H9 (cell line): Measurements from ENCODE around the gene C1S. TPM values are rescaled to one million over a fixed set of nuclear protein-coding genes. Genes with fewer than 3 reads are reported as not detected.

ENCODE experiments used
- DNase-seq: peaks from one replicate; pipeline ENCODE4 v3.0.0-alpha.2; 2017
- H2AFZ ChIP-seq: one replicate; pipeline ENCODE4 v1.6.1; 2013; ENCODE audit warnings: mild to moderate bottlenecking, low read length, control low read depth, moderate library complexity
- H2AK5ac ChIP-seq: 2 replicates; pipeline ENCODE4 v1.6.1; 2013; ENCODE audit warnings: low read length, control low read depth, mixed read lengths; ENCODE audit not compliant: insufficient read length
- H2BK120ac ChIP-seq: one replicate; pipeline ENCODE4 v1.6.1; 2013; ENCODE audit warnings: low read depth, mild to moderate bottlenecking, low read length, control low read depth, inconsistent platforms; ENCODE audit not compliant: poor library complexity, severe bottlenecking
- H2BK12ac ChIP-seq: 2 replicates; pipeline ENCODE4 v1.6.1; 2013; ENCODE audit warnings: low read length, control low read depth, mixed read lengths, low read depth; ENCODE audit not compliant: insufficient read length
- H2BK15ac ChIP-seq: 2 replicates; pipeline ENCODE4 v1.6.1; 2013; ENCODE audit warnings: low read depth, low read length, control low read depth
- H2BK20ac ChIP-seq: one replicate; pipeline ENCODE4 v1.6.1; 2013; ENCODE audit warnings: low read depth, mild to moderate bottlenecking, low read length, control low read depth, inconsistent platforms; ENCODE audit not compliant: poor library complexity, severe bottlenecking
- H2BK5ac ChIP-seq: 2 replicates; pipeline ENCODE4 v1.6.1; 2013; ENCODE audit warnings: low read length, control low read depth, mixed read lengths; ENCODE audit not compliant: insufficient read length
- H3K14ac ChIP-seq: 2 replicates; pipeline ENCODE4 v1.6.1; 2013; ENCODE audit warnings: low read length, control low read depth; ENCODE audit not compliant: insufficient read depth
- H3K18ac ChIP-seq: 2 replicates; pipeline ENCODE4 v1.6.1; 2013; ENCODE audit warnings: low read depth, mild to moderate bottlenecking, mixed read lengths, low read length, control low read depth; ENCODE audit not compliant: insufficient read length
- H3K23ac ChIP-seq: 2 replicates; pipeline ENCODE4 v1.6.1; 2013; ENCODE audit warnings: low read length, control low read depth, mixed read lengths, low read depth; ENCODE audit not compliant: insufficient read length
- H3K23me2 ChIP-seq: 2 replicates; pipeline ENCODE4 v1.6.1; 2013; ENCODE audit warnings: low read depth, mild to moderate bottlenecking, mixed read lengths, low read length, control low read depth; ENCODE audit not compliant: insufficient read length, poor library complexity, severe bottlenecking
- H3K27ac ChIP-seq: 2 replicates; pipeline ENCODE4 v1.5.1; 2013; ENCODE audit warnings: low read length, control low read depth, mixed read lengths, low read depth; ENCODE audit not compliant: insufficient read length
- H3K27me3 ChIP-seq: 2 replicates; pipeline ENCODE4 v1.6.1; 2013; ENCODE audit warnings: low read length, control low read depth, inconsistent platforms; ENCODE audit not compliant: insufficient read depth
- H3K4ac ChIP-seq: 2 replicates; pipeline ENCODE4 v1.6.1; 2013; ENCODE audit warnings: low read depth, mild to moderate bottlenecking, control low read depth, inconsistent platforms, low read length, moderate library complexity
- H3K4me1 ChIP-seq: 2 replicates; pipeline ENCODE4 v1.6.1; 2013; ENCODE audit warnings: low read length, control low read depth, inconsistent platforms; ENCODE audit not compliant: insufficient read depth
- H3K4me2 ChIP-seq: 2 replicates; pipeline ENCODE4 v1.6.1; 2013; ENCODE audit warnings: low read length, control low read depth, mixed read lengths; ENCODE audit not compliant: insufficient read length, insufficient read depth
- H3K56ac ChIP-seq: 2 replicates; pipeline ENCODE4 v1.6.1; 2013; ENCODE audit warnings: low read depth, mild to moderate bottlenecking, mixed read lengths, low read length, control low read depth; ENCODE audit not compliant: insufficient read length
- H3K79me1 ChIP-seq: 2 replicates; pipeline ENCODE4 v1.6.1; 2013; ENCODE audit warnings: low read depth, mild to moderate bottlenecking, moderate library complexity, low read length, control low read depth, inconsistent platforms; ENCODE audit not compliant: insufficient read depth, poor library complexity, severe bottlenecking
- H3K79me2 ChIP-seq: 2 replicates; pipeline ENCODE4 v1.6.1; 2013; ENCODE audit warnings: low read length, control low read depth, inconsistent platforms; ENCODE audit not compliant: insufficient read depth
- H3K9ac ChIP-seq: 2 replicates; pipeline ENCODE4 v1.6.1; 2013; ENCODE audit warnings: low read length, control low read depth, mixed read lengths; ENCODE audit not compliant: insufficient read length; ENCODE audit errors: extremely low read depth
- H3K9me3 ChIP-seq: one replicate; pipeline ENCODE4 v1.6.1; 2013; ENCODE audit warnings: low read depth, low read length, inconsistent platforms; ENCODE audit not compliant: control insufficient read depth
- H3T11ph ChIP-seq: one replicate; pipeline ENCODE4 v1.6.1; 2013; ENCODE audit warnings: mild to moderate bottlenecking, low read length, control low read depth, inconsistent platforms
- H4K20me1 ChIP-seq: one replicate; pipeline ENCODE4 v1.6.1; 2013; ENCODE audit not compliant: control insufficient read depth, insufficient read length, insufficient read depth
- H4K5ac ChIP-seq: 2 replicates; pipeline ENCODE4 v1.6.1; 2013; ENCODE audit warnings: low read depth, mild to moderate bottlenecking, mixed read lengths, low read length, control low read depth; ENCODE audit not compliant: insufficient read length
- H4K8ac ChIP-seq: replicated peaks from 2 replicates; pipeline ENCODE4 v1.6.1; 2013; ENCODE audit warnings: low read length, control low read depth, mixed read lengths, low read depth; ENCODE audit not compliant: insufficient read length
- H4K91ac ChIP-seq: 2 replicates; pipeline ENCODE4 v1.6.1; 2013; ENCODE audit warnings: low read depth, mild to moderate bottlenecking, moderate library complexity, mixed read lengths, low read length, control low read depth; ENCODE audit not compliant: insufficient read length
- H3K27ac Mint-ChIP-seq, 3 experiments: 2 replicates in 2 of 3; 3 replicates in 1 of 3; pipeline ENCODE4 v1.8.0; 2020 to 2021; ENCODE audit warnings: mixed read lengths in 3 of 3, mild to moderate bottlenecking in 1 of 3, moderate library complexity in 1 of 3
- H3K27me3 Mint-ChIP-seq: 2 replicates; pipeline ENCODE4 v1.8.0; 2021; ENCODE audit warnings: low read depth, mild to moderate bottlenecking, moderate library complexity, mixed read lengths
- H3K36me3 Mint-ChIP-seq, 3 experiments: 2 replicates in 2 of 3; 3 replicates in 1 of 3; pipeline ENCODE4 v1.8.0; 2020 to 2021; ENCODE audit warnings: low read depth in 3 of 3, mixed read lengths in 3 of 3; ENCODE audit not compliant: insufficient read depth in 1 of 3
- H3K4me1 Mint-ChIP-seq, 2 experiments: 2 replicates each; pipeline ENCODE4 v1.8.0; 2020; ENCODE audit warnings: mixed read lengths in 2 of 2
- H3K4me3 Mint-ChIP-seq, 2 experiments: 2 replicates in 1 of 2; 3 replicates in 1 of 2; pipeline ENCODE4 v1.8.0; 2020 to 2021; ENCODE audit warnings: mild to moderate bottlenecking in 2 of 2, mixed read lengths in 2 of 2, moderate library complexity in 1 of 2
- H3K9me3 Mint-ChIP-seq, 2 experiments: 2 replicates in 1 of 2; 3 replicates in 1 of 2; pipeline ENCODE4 v1.8.0; 2020; ENCODE audit warnings: mild to moderate bottlenecking in 2 of 2, mixed read lengths in 2 of 2, moderate library complexity in 1 of 2
- CTCF ChIP-seq: fragments of 200-600 bp; sonication (generic); conservative IDR thresholded peaks from 3 replicates; pipeline ENCODE4 v1.8.0; 2021; ENCODE audit warnings: antibody characterized with exemption, mild to moderate bottlenecking
- WGBS: extraction: QIAGEN DNeasy Blood & Tissue Kit; methylation state at CpG from one replicate; pipeline ENCODE4 v1.1.7; 2013; ENCODE audit warnings: missing lambda C conversion rate, low lambda C conversion rate, mixed read lengths; ENCODE audit not compliant: insufficient read length; ENCODE audit errors: extremely low coverage; 5-methylcytosine and 5-hydroxymethylcytosine counted together
- total RNA-seq: library from RNA; stranded (reverse); gene quantifications from 2 replicates; pipeline ENCODE4 v1.2.1, GENCODE V29; 2021

The C1S gene
- total RNA-seq, 1 experiment from 2014 or later = 4.2 TPM

GRCh38 chr12:7075518-7075917, 15.0 kb downstream of the C1S start:
- no peaks in the 10 kb centered on the region for H3K9me3 Mint-ChIP-seq
- peaks cover 9% of the 10 kb centered on the region for H3K27me3 Mint-ChIP-seq
- H3K4me3 Mint-ChIP-seq = no peak overlapping the region
- H2AFZ ChIP-seq = no peak overlapping the region
- no peak overlapping the region for H3K27ac Mint-ChIP-seq
- H2BK15ac ChIP-seq = no peak overlapping the region
- H2BK120ac ChIP-seq = no peak overlapping the region
- no peak overlapping the region for H4K8ac ChIP-seq
- H3K4ac ChIP-seq = no peak overlapping the region
- no peak overlapping the region for H3K4me2 ChIP-seq
- H3K14ac ChIP-seq = no peak overlapping the region
- H2BK12ac ChIP-seq = no peak overlapping the region
- H3K4me1 ChIP-seq = no peaks in the 10 kb centered on the region
- no peak for TF ChIP-seq CTCF
- no peaks in the 10 kb centered on the region for H3K23me2 ChIP-seq
- no peak overlapping the region for H3K23ac ChIP-seq
- no peak overlapping the region for H3K18ac ChIP-seq
- H3K4me1 Mint-ChIP-seq = 0 out of 4 replicates have a peak, but pooled peaks cover 0 to 2% of the 10 kb centered on the region in 2 experiments
- no peak overlapping the region for H3K56ac ChIP-seq
- no peak overlapping the region for H4K91ac ChIP-seq
- no peaks in the 10 kb centered on the region for H3K36me3 Mint-ChIP-seq
- H4K5ac ChIP-seq = no peak overlapping the region
- H2AK5ac ChIP-seq = no peak overlapping the region
- no CpG with 5 or more reads among the region's 3 CpGs for WGBS
- no peaks in the 10 kb centered on the region for H3K79me1 ChIP-seq
- H2BK20ac ChIP-seq = no peak overlapping the region
- no peaks in the 10 kb centered on the region for H4K20me1 ChIP-seq
- H3K9me3 ChIP-seq = no peaks in the 10 kb centered on the region
- no peak for DNase-seq
- no peak overlapping the region for H3K9ac ChIP-seq
- H3K79me2 ChIP-seq = no peaks in the 10 kb centered on the region
- no peak overlapping the region for H3K27ac ChIP-seq
- no peaks in the 10 kb centered on the region for H3K27me3 ChIP-seq
- H2BK5ac ChIP-seq = no peak overlapping the region
- H3T11ph ChIP-seq = no peak overlapping the region
